GM23248 (cell line): ENCODE measurements around the gene KNTC1.

Experiments used
- EZH2 ChIP-seq: fragments of 200-600 bp; sonication (generic); IDR thresholded peaks from 2 replicates; pipeline ENCODE4 v1.6.1; 2018; ENCODE audit warnings: antibody characterized with exemption, mild to moderate bottlenecking; ENCODE audit not compliant: insufficient read depth, poor library complexity, severe bottlenecking
- EZH2phosphoT487 ChIP-seq: fragments of 200-600 bp; sonication (generic); IDR thresholded peaks from 2 replicates; pipeline ENCODE4 v1.6.1; 2018; ENCODE audit warnings: antibody characterized with exemption, moderate library complexity, mild to moderate bottlenecking, low read depth; ENCODE audit not compliant: insufficient read depth

DNA sequence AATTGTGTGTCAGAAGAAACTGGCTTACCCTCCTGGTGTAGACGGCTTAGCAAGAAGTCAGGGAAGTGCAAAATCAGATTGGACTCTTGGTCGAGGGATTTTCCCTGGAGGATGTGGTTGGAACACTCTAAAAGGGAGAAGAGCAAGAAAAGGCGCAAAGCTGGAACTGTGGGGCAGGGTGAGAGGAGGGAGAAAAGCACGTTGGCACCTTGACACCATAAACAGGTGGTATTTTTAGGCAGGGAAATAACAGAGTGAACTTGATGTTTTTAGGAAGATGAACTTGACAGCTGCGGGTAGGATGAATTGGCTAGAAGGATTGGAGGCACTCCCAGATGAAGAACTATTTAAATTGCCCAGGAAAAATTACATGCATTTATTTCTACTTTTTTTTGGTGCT, 108.4 kb downstream of the KNTC1 start:
- TF ChIP-seq EZH2 (no peak), EZH2phosphoT487 (no peak)
